Prostate gland (tissue), 2 donors: ENCODE data around the gene DSCAM.
"Not testable (repeated sequence)": the region's sequence is repeated elsewhere in the genome, so short reads cannot be mapped to it uniquely, and the experiment has no call there.

Experiments
- CTCF ChIP-seq, 4 experiments: fragments of 200-600 bp in 2 of 4; fragments of 450-650 bp in 2 of 4; sonication (generic) in 2 of 4; IDR thresholded peaks; 1 replicate in 3 of 4; 2 replicates in 1 of 4; pipeline ENCODE4 v1.5.1; 2016 to 2019; ENCODE audit warnings: antibody characterized with exemption in 4 of 4, mild to moderate bottlenecking in 2 of 4, moderate library complexity in 2 of 4
- POLR2A ChIP-seq: fragments of 450-650 bp; IDR thresholded peaks from one replicate; pipeline ENCODE4 v1.6.1; 2016; ENCODE audit warnings: antibody characterized with exemption, mild to moderate bottlenecking
- POLR2AphosphoS5 ChIP-seq: sonication (generic); formaldehyde crosslinking; IDR thresholded peaks from one replicate; pipeline ENCODE4 v1.6.1; 2017; ENCODE audit warnings: antibody characterized with exemption

DNA sequence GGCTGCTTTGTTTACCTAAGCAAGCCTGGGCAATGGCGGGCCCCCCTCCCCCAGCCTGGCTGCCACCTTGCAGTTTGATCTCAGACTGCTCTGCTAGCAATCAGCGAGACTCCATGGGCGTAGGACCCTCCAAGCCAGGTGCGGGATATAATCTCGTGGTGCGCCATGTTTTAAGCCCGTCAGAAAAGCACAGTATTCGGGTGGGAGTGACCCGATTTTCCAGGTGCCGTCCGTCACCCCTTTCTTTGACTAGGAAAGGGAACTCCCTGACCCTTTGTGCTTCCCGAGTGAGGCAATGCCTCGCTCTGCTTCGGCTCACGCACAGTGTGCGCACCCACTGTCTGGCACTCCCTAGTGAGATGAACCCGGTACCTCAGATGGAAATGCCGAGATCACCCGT lies 818.6 kb downstream of the DSCAM start:
- TF ChIP-seq CTCF (IDR thresholded peaks at IDR 0.05); POLR2A; POLR2AphosphoS5: not testable (repeated sequence)
